Heart left ventricle (tissue), 16 donors: ENCODE data around the gene CFAP46. TPM values are rescaled to one million over a fixed set of nuclear protein-coding genes. Genes with fewer than 3 reads are reported as not detected.

Source experiments
- ATAC-seq, 4 donors: fragments of 200-7000 bp; cut with Tn5 transposase; one replicate each; pipeline ENCODE4 v1.9.1; 2020 to 2022; ENCODE audit warnings: moderate library complexity in 4 of 4, mild to moderate bottlenecking in 3 of 4, moderate number of reproducible peaks in 1 of 4
- DNase-seq, 5 donors: peaks; one replicate each; pipeline ENCODE4 v3.0.0-alpha.2; 2020
- H3K27ac ChIP-seq, 12 donors: fragments of 200-600 bp; sonication (generic) in 4 of 12; one replicate each; pipeline versions ENCODE4 v1.5.0 to v1.8.0; 2016 to 2022; ENCODE audit warnings: mild to moderate bottlenecking in 2 of 12
- H3K27me3 ChIP-seq, 9 donors: fragments of 200-600 bp; sonication (generic) in 2 of 9; one replicate each; pipeline versions ENCODE4 v1.5.1 to v1.8.0; 2016 to 2022; ENCODE audit warnings: mild to moderate bottlenecking in 3 of 9
- H3K36me3 ChIP-seq, 9 donors: fragments of 200-600 bp; sonication (generic) in 2 of 9; one replicate each; pipeline versions ENCODE4 v1.5.0 to v1.8.0; 2018 to 2022; ENCODE audit warnings: mild to moderate bottlenecking in 2 of 9
- H3K4me1 ChIP-seq, 12 donors: fragments of 200-600 bp; sonication (generic) in 4 of 12; one replicate each; pipeline versions ENCODE4 v1.5.0 to v1.8.0; 2016 to 2022; ENCODE audit warnings: mild to moderate bottlenecking in 3 of 12
- H3K4me3 ChIP-seq, 12 donors: fragments of 200-600 bp; sonication (generic) in 4 of 12; one replicate each; pipeline versions ENCODE4 v1.5.0 to v1.8.0; 2017 to 2022; ENCODE audit warnings: mild to moderate bottlenecking in 9 of 12, moderate library complexity in 4 of 12
- H3K9me3 ChIP-seq, 12 donors: fragments of 200-600 bp; sonication (generic) in 4 of 12; one replicate each; pipeline versions ENCODE4 v1.5.0 to v1.8.0; 2016 to 2022; ENCODE audit warnings: mild to moderate bottlenecking in 1 of 12
- POLR2A ChIP-seq, 2 donors: fragments of 450-650 bp; IDR thresholded peaks; one replicate each; pipeline ENCODE4 v1.6.1; 2017; ENCODE audit warnings: antibody characterized with exemption in 2 of 2, mild to moderate bottlenecking in 2 of 2, moderate library complexity in 2 of 2
- WGBS, 4 donors: extraction: QIAGEN DNeasy Blood & Tissue Kit in 2 of 4; methylation state at CpG; one replicate each; pipeline versions ENCODE4 v1.1.5 to v1.1.7; 2013 to 2018; 5-methylcytosine and 5-hydroxymethylcytosine counted together
- intact Hi-C, 10 donors: fragments of 100-400 bp; cut with DNase I; formaldehyde crosslinking; loops; one replicate each; pipeline versions ENCODE4 v1.11.1 to v1.14.2; 2022
- polyA plus RNA-seq, 2 donors: library from polyadenylated mRNA; stranded (reverse); fragments of 200-250 nt; gene quantifications; one replicate each; pipeline ENCODE4 v1.2.3, GENCODE V29; 2013
- total RNA-seq, 9 donors: library from RNA; depleted of rRNA in 2 of 9; stranded (reverse); fragments of >200 nt in 2 of 9; fragmentation: NEBNext Ultra II Directional in 3 of 9; extraction: Animal tissue kit (Norgen Biotek cat#: 25700) in 3 of 9; gene quantifications; one replicate each; pipeline versions ENCODE4 v1.1.0 to v1.2.4, GENCODE V29; 2016 to 2023
- TF ChIP-seq, protein P1 (sequence below), 12 donors: fragments of 200-600 bp; sonication (generic) in 4 of 12; IDR thresholded peaks; one replicate each; pipeline versions ENCODE4 v1.5.0 to v1.8.0; 2018 to 2022; ENCODE audit warnings: antibody characterized with exemption in 12 of 12, mild to moderate bottlenecking in 5 of 12
- donor health status: ischemic (EF 13 %, LVEDD 7.1; RV severe dilation, severe dysfunction).
- donor health status: healthy with polysubstance abuse.
- donor health status: DM: no; HTN: yes; CAD: no.
- donor health status: DM: no; HTN: no; CAD: no.
- donor health status: ischemic (EF 25% LVEDD 6.9; RV normal size, moderate dysfunction).
- donor health status: ischemic (EF 25% LVEDD 5.7; RV mildly dilated, moderate dysfunction).
- donor health status: healthy.
- donor health status: DM: yes; HTN: yes; CAD: no.
- donor health status: ischemic (EF 35%, LVEDD 5.7; RV mildly dilated, moderate dysfunction).
- donor health status: nonischemic (EF 11% LVEDD 7.7; RV severe dilation, severe dysfunction).
- donor health status: DM: yes; HTN: yes; CAD: no.
- donor health status: PGD.
- donor health status: ischemic (EF 29% LVEDD 5.4; RV normal size, mild dysfunction).
- donor health status: nonischemic (EF 23%, LVEDD 6.1; RV moderate dilation, normal function).

Gene CFAP46
- total and polyA plus RNA-seq, 11 donors: 0.61 to 1.8 (median 0.95) TPM

DNA sequence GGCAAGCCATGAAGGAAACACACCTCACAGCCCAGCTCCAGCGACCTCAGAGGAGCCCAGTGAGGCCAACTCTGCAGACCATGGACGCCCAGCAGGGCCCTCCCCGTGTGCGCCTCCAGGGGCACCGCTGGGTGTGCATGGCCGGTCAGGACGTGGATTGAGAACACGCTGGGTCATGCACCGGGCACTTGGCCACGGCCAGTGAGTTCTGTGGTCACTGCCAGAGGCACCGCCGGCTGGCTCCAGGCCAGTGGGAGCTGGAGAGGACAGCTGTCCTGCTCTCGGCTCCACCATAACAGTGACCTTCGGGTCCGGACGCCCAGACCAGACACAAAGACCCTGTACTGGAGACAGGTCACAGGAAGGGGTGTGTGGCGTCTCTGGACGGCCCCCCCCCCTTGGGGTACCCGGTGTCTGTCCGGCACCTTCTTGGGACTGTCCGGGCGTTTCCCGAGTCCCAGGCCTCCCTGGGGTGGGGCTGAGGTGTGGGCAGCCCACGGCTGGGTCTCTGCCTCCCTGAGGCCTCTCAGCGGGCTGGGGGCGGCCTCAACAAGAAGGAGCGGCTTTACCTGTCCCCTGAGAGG is 106.0 kb downstream of the CFAP46 start:
- WGBS, 4 donors: 35 to 63% (median 59%) methylated on average over 9 to 27 of the region's 27 CpGs
- DNase-seq: peak in 4 of 5 donors; percentile 11 to 78 (median 54)
- peaks cover 0 to 6% (median 0%) of the 10 kb centered on the region in 12 donors for H3K4me1 ChIP-seq
- H3K4me3 ChIP-seq: peak overlapping the region in 1 of 12 donors; percentile 3
- intact Hi-C loops: loop anchor here in 8 of 10 donors (2.0 to 10.0 kb wide), 7 partner anchors 182 to 481 kb away; no protein-coding TSS in a partner anchor
- no peak overlapping the region for H3K27ac ChIP-seq
- H3K27me3 ChIP-seq: peaks cover 10 to 50% (median 22%) of the 10 kb centered on the region in 9 donors
- no peaks in the 10 kb centered on the region for H3K36me3 ChIP-seq
- no peak for TF ChIP-seq POLR2A (IDR thresholded peaks at IDR 0.05)
- TF ChIP-seq, protein P1, sequence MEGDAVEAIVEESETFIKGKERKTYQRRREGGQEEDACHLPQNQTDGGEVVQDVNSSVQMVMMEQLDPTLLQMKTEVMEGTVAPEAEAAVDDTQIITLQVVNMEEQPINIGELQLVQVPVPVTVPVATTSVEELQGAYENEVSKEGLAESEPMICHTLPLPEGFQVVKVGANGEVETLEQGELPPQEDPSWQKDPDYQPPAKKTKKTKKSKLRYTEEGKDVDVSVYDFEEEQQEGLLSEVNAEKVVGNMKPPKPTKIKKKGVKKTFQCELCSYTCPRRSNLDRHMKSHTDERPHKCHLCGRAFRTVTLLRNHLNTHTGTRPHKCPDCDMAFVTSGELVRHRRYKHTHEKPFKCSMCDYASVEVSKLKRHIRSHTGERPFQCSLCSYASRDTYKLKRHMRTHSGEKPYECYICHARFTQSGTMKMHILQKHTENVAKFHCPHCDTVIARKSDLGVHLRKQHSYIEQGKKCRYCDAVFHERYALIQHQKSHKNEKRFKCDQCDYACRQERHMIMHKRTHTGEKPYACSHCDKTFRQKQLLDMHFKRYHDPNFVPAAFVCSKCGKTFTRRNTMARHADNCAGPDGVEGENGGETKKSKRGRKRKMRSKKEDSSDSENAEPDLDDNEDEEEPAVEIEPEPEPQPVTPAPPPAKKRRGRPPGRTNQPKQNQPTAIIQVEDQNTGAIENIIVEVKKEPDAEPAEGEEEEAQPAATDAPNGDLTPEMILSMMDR (IDR thresholded peaks at IDR 0.05): no peak
- ATAC-seq: peak; percentile 49 to 83 (median 68)
- H3K9me3 ChIP-seq: peaks cover 0 to 2% (median 0%) of the 10 kb centered on the region in 12 donors

DNA sequence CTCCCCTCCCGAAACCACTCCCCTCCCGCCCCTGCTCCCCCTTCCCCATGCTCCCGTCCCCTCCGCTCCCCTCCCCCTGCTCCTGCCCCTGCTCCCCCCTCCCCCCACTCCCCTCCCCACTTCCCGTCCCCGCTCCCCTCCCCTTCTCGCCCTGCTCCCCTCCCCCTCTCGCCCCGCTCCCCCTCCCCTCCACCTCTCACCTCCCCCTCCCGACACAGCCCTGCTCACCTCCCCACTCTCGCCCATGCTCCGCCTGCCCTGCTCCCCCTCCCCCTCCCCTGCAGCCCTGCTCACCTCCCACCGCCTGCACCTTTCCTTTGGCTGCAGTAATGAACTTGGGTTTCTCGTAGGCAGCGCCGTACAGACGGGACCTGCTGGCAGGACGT is 106.5 kb downstream of the CFAP46 start:
- DNase-seq: peak in 1 of 5 donors; percentile 3
- H3K9me3 ChIP-seq: no peaks in the 10 kb centered on the region
- no peak for ATAC-seq
- H3K27ac ChIP-seq: no peak overlapping the region
- H3K4me1 ChIP-seq: peaks cover 0 to 6% (median 0%) of the 10 kb centered on the region in 12 donors
- H3K36me3 ChIP-seq: no peaks in the 10 kb centered on the region
- peaks cover 10 to 55% (median 22%) of the 10 kb centered on the region in 9 donors for H3K27me3 ChIP-seq
- intact Hi-C loops: loop anchor here in 8 of 10 donors (2.0 to 10.0 kb wide), 7 partner anchors 181 to 481 kb away; no protein-coding TSS in a partner anchor
- 56 to 78% (median 63%) methylated on average over 7 to 16 of the region's 18 CpGs for WGBS, 4 donors
- TF ChIP-seq, protein P1 (IDR thresholded peaks at IDR 0.05): no peak
- TF ChIP-seq POLR2A (IDR thresholded peaks at IDR 0.05): no peak
- no peak overlapping the region for H3K4me3 ChIP-seq

DNA sequence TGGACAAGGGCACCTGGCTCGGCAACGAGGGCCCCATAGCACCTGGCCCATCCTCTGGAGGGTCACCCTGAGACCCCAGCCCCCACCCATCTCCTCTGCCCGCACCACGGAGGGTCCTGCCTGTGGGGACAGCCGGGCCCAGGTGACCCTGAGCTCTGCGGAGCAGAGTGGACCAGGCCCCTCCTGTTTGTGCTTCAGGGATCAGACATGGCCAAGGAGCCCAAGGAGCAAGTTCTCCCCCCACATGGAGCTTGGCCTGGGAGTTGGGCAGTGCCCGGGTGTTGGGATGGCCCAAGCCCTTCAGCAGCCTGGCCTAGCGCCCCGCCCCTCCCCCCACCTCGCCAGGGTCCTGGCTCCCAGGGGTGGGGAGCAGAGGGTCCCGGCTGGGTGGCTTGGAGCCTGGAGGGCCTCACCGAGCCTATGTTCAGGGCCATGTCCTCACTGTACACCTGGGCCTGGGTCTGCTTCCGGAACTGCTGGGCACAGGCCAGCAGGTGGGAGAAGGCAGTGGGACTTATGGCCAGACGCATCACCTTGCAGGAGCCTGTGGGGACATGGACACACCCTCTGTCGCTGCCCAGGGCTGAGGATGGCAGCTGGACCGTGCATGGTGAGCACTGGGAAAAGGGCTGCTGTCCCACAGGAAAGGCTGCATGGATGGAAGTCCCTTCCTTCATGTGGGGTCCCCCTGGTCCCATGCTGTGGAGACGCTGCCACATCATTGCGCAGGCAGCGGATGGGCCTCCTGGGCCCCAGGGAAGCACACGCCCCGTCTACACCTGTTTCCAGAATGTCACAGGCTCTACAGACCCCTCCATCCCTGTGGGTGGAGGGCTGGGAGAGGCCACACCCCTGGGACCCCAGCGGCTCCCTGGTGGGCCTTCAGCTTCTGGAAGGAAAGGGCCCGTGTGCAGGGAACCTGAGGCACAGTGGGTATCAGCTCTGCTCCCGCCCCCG is 107.2 kb downstream of the CFAP46 start:
- TF ChIP-seq, protein P1 (IDR thresholded peaks at IDR 0.05): no peak
- TF ChIP-seq POLR2A (IDR thresholded peaks at IDR 0.05): no peak
- H3K9me3 ChIP-seq: no peaks in the 10 kb centered on the region
- peaks cover 0 to 6% (median 0%) of the 10 kb centered on the region in 12 donors for H3K4me1 ChIP-seq
- ATAC-seq: peak in 1 of 4 donors; percentile 21
- DNase-seq: no peak
- 79 to 85% (median 84%) methylated on average over 5 to 25 of the region's 25 CpGs for WGBS, 4 donors
- H3K27ac ChIP-seq: no peak overlapping the region
- intact Hi-C loops: loop anchor here in 7 of 10 donors (5.0 to 10.0 kb wide), 6 partner anchors 180 to 482 kb away; no protein-coding TSS in a partner anchor
- peaks cover 10 to 55% (median 22%) of the 10 kb centered on the region in 9 donors for H3K27me3 ChIP-seq
- no peaks in the 10 kb centered on the region for H3K36me3 ChIP-seq
- no peak overlapping the region for H3K4me3 ChIP-seq
